ENCODE results near the gene PHYH. TPM values are rescaled to one million over a fixed set of nuclear protein-coding genes. Genes with fewer than 3 reads are reported as not detected.
"Not testable (repeated sequence)": the region's sequence is repeated elsewhere in the genome, so short reads cannot be mapped to it uniquely, and the experiment has no call there.

Gene PHYH
- total RNA-seq, 1 experiment from 2014 or later, result 52.3 TPM

DNA sequence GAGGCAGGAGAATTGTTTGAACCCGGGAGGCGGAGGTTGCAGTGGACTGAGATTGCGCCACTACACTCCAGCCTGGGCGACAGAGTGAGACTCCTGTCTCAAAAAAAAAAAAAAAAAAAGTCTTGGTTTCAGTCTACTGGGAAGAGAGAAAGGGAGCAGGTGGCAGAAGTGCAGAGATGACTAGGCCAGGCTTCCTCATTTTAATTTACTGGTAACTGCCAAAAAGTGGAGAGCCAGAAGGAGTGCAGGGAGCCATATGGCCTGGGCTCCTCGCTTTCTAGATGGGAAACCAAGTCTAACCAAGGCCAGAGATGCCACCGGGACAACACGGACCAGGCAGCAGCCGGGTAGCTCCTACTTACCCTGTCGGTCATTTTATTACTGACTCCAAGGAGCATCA is 36.0 kb upstream of the PHYH start:
- Histone ChIP-seq H3K4me3 (ENCODE audit: low read depth, low read length) (no peak overlapping the region), H3K9me3 (no peaks in the 10 kb centered on the region), H3K27me3 (replicated peaks; ENCODE audit: control insufficient read depth, insufficient read depth, low read length) (no peaks in the 10 kb centered on the region), H3K4me1 (no peaks in the 10 kb centered on the region), H3K36me3 (ENCODE audit: control insufficient read depth, insufficient read depth, low read length) (peaks cover 4% of the 10 kb centered on the region; the same call in 1 of the 2 replicates)
- no TSS peak for BruUV-seq (replicated peaks)
- TF ChIP-seq CTCF (IDR thresholded peaks at IDR 0.05; ENCODE audit: insufficient read depth in 1 of 2, low read depth in 1 of 2, low read length in 1 of 2, severe bottlenecking in 1 of 2, unreplicated experiment in 1 of 2), result no peak
- peaks cover 84% of the 10 kb centered on the region for H3K36me3 Mint-ChIP-seq (ENCODE audit: insufficient read depth, unreplicated experiment)
- peaks cover 14% of the 10 kb centered on the region for H3K4me1 Mint-ChIP-seq (ENCODE audit: low read depth, unreplicated experiment)
- intact Hi-C loops (cut with micrococcal nuclease; ENCODE audit: unreplicated experiment), result no loop called here
- H3K27ac Mint-ChIP-seq (ENCODE audit: unreplicated experiment), result no peak overlapping the region
- ChIA-PET POLR2A (no interaction called here), CTCF (no interaction called here)
- H3K27me3 Mint-ChIP-seq (ENCODE audit: insufficient read depth, unreplicated experiment), result no peaks in the 10 kb centered on the region
- no peak overlapping the region for H3K4me3 Mint-ChIP-seq (ENCODE audit: unreplicated experiment)
- no peaks in the 10 kb centered on the region for H3K9me3 Mint-ChIP-seq (ENCODE audit: unreplicated experiment)
- DNase-seq, result no peak

DNA sequence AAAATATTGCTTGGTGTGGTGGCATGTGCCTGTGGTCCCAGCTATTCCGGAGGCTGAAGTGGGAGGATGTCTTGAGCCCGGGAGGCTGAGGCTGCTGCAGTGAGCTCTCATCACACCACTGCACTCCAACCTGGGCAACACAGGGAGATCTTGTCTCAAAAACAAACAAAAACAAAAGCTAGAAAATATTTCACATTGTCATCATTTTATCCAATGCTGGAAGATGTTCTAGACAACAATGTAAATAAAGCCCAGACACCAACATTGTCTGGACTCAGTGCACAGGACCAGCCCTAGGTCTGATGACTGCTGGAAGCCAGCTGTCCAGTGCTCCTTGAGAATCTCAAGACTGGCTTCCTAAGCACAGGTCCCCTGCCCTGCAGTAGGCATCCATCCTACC is 34.7 kb upstream of the PHYH start:
- no peaks in the 10 kb centered on the region for H3K9me3 Mint-ChIP-seq (ENCODE audit: unreplicated experiment)
- intact Hi-C loops (cut with micrococcal nuclease; ENCODE audit: unreplicated experiment), result no loop called here
- ChIA-PET CTCF (no interaction called here), POLR2A (no interaction called here)
- H3K4me3 Mint-ChIP-seq (ENCODE audit: unreplicated experiment), result no peak overlapping the region
- TF ChIP-seq CTCF (IDR thresholded peaks at IDR 0.05; ENCODE audit: insufficient read depth in 1 of 2, low read depth in 1 of 2, low read length in 1 of 2, severe bottlenecking in 1 of 2, unreplicated experiment in 1 of 2), result no peak
- BruUV-seq (replicated peaks), result no TSS peak
- H3K27me3 ChIP-seq (replicated peaks; ENCODE audit: control insufficient read depth, insufficient read depth, low read length), result no peaks in the 10 kb centered on the region
- no peak overlapping the region for H3K4me3 ChIP-seq (ENCODE audit: low read depth, low read length)
- peaks cover 90% of the 10 kb centered on the region for H3K36me3 Mint-ChIP-seq (ENCODE audit: insufficient read depth, unreplicated experiment)
- no peaks in the 10 kb centered on the region for H3K27me3 Mint-ChIP-seq (ENCODE audit: insufficient read depth, unreplicated experiment)
- H3K4me1 ChIP-seq, result no peaks in the 10 kb centered on the region
- H3K36me3 ChIP-seq (ENCODE audit: control insufficient read depth, insufficient read depth, low read length), result peaks cover 7% of the 10 kb centered on the region
- H3K9me3 ChIP-seq, result no peaks in the 10 kb centered on the region
- peaks cover 14% of the 10 kb centered on the region for H3K4me1 Mint-ChIP-seq (ENCODE audit: low read depth, unreplicated experiment)
- DNase-seq, result no peak
- no peak overlapping the region for H3K27ac Mint-ChIP-seq (ENCODE audit: unreplicated experiment)

DNA sequence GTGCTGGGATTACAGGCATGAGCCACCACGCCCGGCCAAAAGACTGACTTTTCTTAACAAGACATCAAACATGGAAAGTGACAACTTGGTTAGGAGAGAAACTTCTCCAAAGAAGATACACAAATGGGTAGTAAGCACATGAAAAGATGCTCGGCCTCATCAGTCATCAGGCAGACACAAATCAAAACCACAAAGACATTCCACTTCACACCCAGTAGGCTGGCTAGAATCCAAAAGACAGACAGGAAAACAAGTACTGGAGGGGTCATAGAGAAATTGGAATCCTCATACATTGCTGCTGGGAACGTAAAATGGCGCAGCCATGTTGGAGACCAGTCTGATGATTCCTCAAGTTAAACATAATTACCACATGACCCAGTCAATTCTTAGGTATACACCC is 31.8 kb upstream of the PHYH start:
- no TSS peak for BruUV-seq (replicated peaks)
- H3K9me3 ChIP-seq, result no peaks in the 10 kb centered on the region
- POLR2A ChIA-PET, result no interaction called here
- CTCF ChIA-PET, result no interaction called here
- no peak overlapping the region for H3K4me3 ChIP-seq (ENCODE audit: low read depth, low read length)
- Mint-ChIP-seq H3K27ac (ENCODE audit: unreplicated experiment) (no peak overlapping the region), H3K9me3 (ENCODE audit: unreplicated experiment) (no peaks in the 10 kb centered on the region), H3K36me3 (ENCODE audit: insufficient read depth, unreplicated experiment) (peaks cover 95% of the 10 kb centered on the region), H3K4me1 (ENCODE audit: low read depth, unreplicated experiment) (no peaks in the 10 kb centered on the region), H3K27me3 (ENCODE audit: insufficient read depth, unreplicated experiment) (no peaks in the 10 kb centered on the region), H3K4me3 (ENCODE audit: unreplicated experiment) (no peak overlapping the region)
- no peaks in the 10 kb centered on the region for H3K27me3 ChIP-seq (replicated peaks; ENCODE audit: control insufficient read depth, insufficient read depth, low read length)
- no peak for TF ChIP-seq CTCF (IDR thresholded peaks at IDR 0.05; ENCODE audit: insufficient read depth in 1 of 2, low read depth in 1 of 2, low read length in 1 of 2, severe bottlenecking in 1 of 2, unreplicated experiment in 1 of 2)
- peaks cover 8% of the 10 kb centered on the region for H3K36me3 ChIP-seq (ENCODE audit: control insufficient read depth, insufficient read depth, low read length)
- no peaks in the 10 kb centered on the region for H3K4me1 ChIP-seq
- no peak for DNase-seq
- intact Hi-C loops (cut with micrococcal nuclease; ENCODE audit: unreplicated experiment), result no loop called here

GRCh38 chr10:13330980-13331379 is 31.1 kb upstream of the PHYH start:
- intact Hi-C loops (cut with micrococcal nuclease; ENCODE audit: unreplicated experiment); H3K9me3 ChIP-seq; H3K4me3 Mint-ChIP-seq (ENCODE audit: unreplicated experiment); H3K4me3 ChIP-seq (ENCODE audit: low read depth, low read length); H3K9me3 Mint-ChIP-seq (ENCODE audit: unreplicated experiment); H3K27me3 Mint-ChIP-seq (ENCODE audit: insufficient read depth, unreplicated experiment); H3K27me3 ChIP-seq (replicated peaks; ENCODE audit: control insufficient read depth, insufficient read depth, low read length); POLR2A ChIA-PET; BruUV-seq (replicated peaks); H3K27ac Mint-ChIP-seq (ENCODE audit: unreplicated experiment); H3K4me1 Mint-ChIP-seq (ENCODE audit: low read depth, unreplicated experiment); H3K36me3 ChIP-seq (ENCODE audit: control insufficient read depth, insufficient read depth, low read length); DNase-seq; H3K4me1 ChIP-seq: not testable (repeated sequence)
- CTCF ChIA-PET, result interaction anchor here (0.6 kb wide), 1 partner anchor 29 kb away, joined by 3 read pairs; no protein-coding TSS in a partner anchor
- peaks cover 95% of the 10 kb centered on the region for H3K36me3 Mint-ChIP-seq (ENCODE audit: insufficient read depth, unreplicated experiment)

Data from Caco-2 (cell line).